Stimulated activated CD4-positive, alpha-beta T cell treated with anti-CD3 and anti-CD28 coated beads, Interleukin-1b, Interleukin-23, amount 100 ng/mL, for 4 hours (primary cell): Measurements from ENCODE around the gene SDK1.
"Not testable (repeated sequence)": the region's sequence is repeated elsewhere in the genome, so short reads cannot be mapped to it uniquely, and the experiment has no call there.

Experiments
- DNase-seq, 2 donors: peaks; one replicate each; pipeline ENCODE4 v3.0.0-alpha.2; 2020; ENCODE audit warnings: low read depth in 2 of 2

Gene SDK1

GRCh38 chr7:4307316-4308204 lies 1006.5 kb downstream of the SDK1 start:
- DNase-seq, result no peak

GRCh38 chr7:4308205-4308590 lies 1007.1 kb downstream of the SDK1 start:
- DNase-seq, result no peak

- not testable (repeated sequence) for DNase-seq
These were observed 1012.9 kb downstream of the SDK1 start for GRCh38 chr7:4313911-4314310.

- DNase-seq, result not testable (repeated sequence)
These were observed 1013.3 kb downstream of the SDK1 start for GRCh38 chr7:4314316-4314715.
